Mammary epithelial cell (primary cell): ENCODE measurements around the gene LHPP.

Source experiments
- CTCF ChIP-seq, 2 donors: IDR thresholded peaks in 1 of 2; conservative IDR thresholded peaks in 1 of 2; 2 replicates each; pipeline ENCODE4 v1.5.1; 2011 to 2012; ENCODE audit warnings: inconsistent platforms in 2 of 2, low read length in 2 of 2, mild to moderate bottlenecking in 2 of 2, control low read depth in 1 of 2, low read depth in 1 of 2; ENCODE audit not compliant: insufficient read depth in 1 of 2; ENCODE audit errors: extremely low read depth in 1 of 2
- EZH2 ChIP-seq: IDR thresholded peaks from 2 replicates; pipeline ENCODE4 v1.6.1; 2012; ENCODE audit warnings: low read length, inconsistent platforms, borderline replicate concordance

GRCh38 chr10:124526621-124527267, 65.1 kb downstream of the LHPP start:
- TF ChIP-seq CTCF (conservative IDR thresholded peaks at IDR 0.05 in 1 of 2, IDR thresholded peaks at IDR 0.05 in 1 of 2; ENCODE audit: extremely low read depth in 1 of 2, insufficient read depth in 1 of 2, low read depth in 1 of 2, low read length in 2 of 2) (no peak), EZH2 (no peak)
